Peyer's patch (tissue), 4 donors: ENCODE measurements around the gene EBLN2.

Source experiments
- CTCF ChIP-seq, 6 experiments: fragments of 450-650 bp in 4 of 6; fragments of 200-600 bp in 2 of 6; sonication (generic) in 1 of 6; IDR thresholded peaks; one replicate each; pipeline ENCODE4 v1.5.1; 2017 to 2019; ENCODE audit warnings: antibody characterized with exemption in 6 of 6, mild to moderate bottlenecking in 3 of 6, moderate library complexity in 1 of 6
- POLR2A ChIP-seq, 2 donors: fragments of 450-650 bp; IDR thresholded peaks; one replicate each; pipeline ENCODE4 v1.5.1; 2017; ENCODE audit warnings: antibody characterized with exemption in 2 of 2, mild to moderate bottlenecking in 2 of 2, moderate library complexity in 2 of 2

- TF ChIP-seq CTCF (IDR thresholded peaks at IDR 0.05) (no peak), POLR2A (IDR thresholded peaks at IDR 0.05) (no peak)
Measured at GRCh38 chr3:73073091-73073707, 11.7 kb downstream of the EBLN2 start.
